Naive B cell (primary cell): ENCODE results near the gene CCR1. TPM values are rescaled to one million over a fixed set of nuclear protein-coding genes. Genes with fewer than 3 reads are reported as not detected.
A peak's percentile ranks its signal among the peaks of the same experiment; 100 is the strongest.

Source experiments
- ATAC-seq, 2 donors: fragments of 150-1000 bp; cut with Tn5 transposase; 2 replicates each; pipeline ENCODE4 v1.10.0; 2021; ENCODE audit warnings: low read depth in 2 of 2, mild to moderate bottlenecking in 2 of 2, moderate library complexity in 2 of 2
- DNase-seq: peaks from one replicate; pipeline ENCODE4 v3.0.0; 2022
- H3K27ac Mint-ChIP-seq, 6 donors: one replicate each; pipeline ENCODE4 v1.8.0; 2020 to 2022; ENCODE audit warnings: mild to moderate bottlenecking in 6 of 6, mixed read lengths in 6 of 6, moderate library complexity in 5 of 6, inconsistent platforms in 2 of 6
- H3K27me3 Mint-ChIP-seq, 3 donors: one replicate each; pipeline ENCODE4 v1.8.0; 2021 to 2022; ENCODE audit warnings: mixed read lengths in 3 of 3, mild to moderate bottlenecking in 1 of 3
- H3K36me3 Mint-ChIP-seq, 2 donors: one replicate each; pipeline ENCODE4 v1.8.0; 2020 to 2022; ENCODE audit warnings: mixed read lengths in 2 of 2, inconsistent platforms in 1 of 2, mild to moderate bottlenecking in 1 of 2
- H3K4me1 Mint-ChIP-seq, 3 donors: one replicate each; pipeline ENCODE4 v1.8.0; 2020 to 2022; ENCODE audit warnings: mixed read lengths in 3 of 3, inconsistent platforms in 1 of 3, mild to moderate bottlenecking in 1 of 3, moderate library complexity in 1 of 3
- H3K4me3 Mint-ChIP-seq, 8 donors: one replicate each; pipeline ENCODE4 v1.8.0; 2020 to 2022; ENCODE audit warnings: mild to moderate bottlenecking in 8 of 8, mixed read lengths in 8 of 8, moderate library complexity in 8 of 8, inconsistent platforms in 2 of 8
- H3K9me3 Mint-ChIP-seq, 7 donors: one replicate each; pipeline ENCODE4 v1.8.0; 2020 to 2022; ENCODE audit warnings: mixed read lengths in 7 of 7, mild to moderate bottlenecking in 5 of 7, inconsistent platforms in 2 of 7, moderate library complexity in 1 of 7
- polyA plus RNA-seq, 6 donors: library from polyadenylated mRNA; unstranded; fragments of 300-500 nt; fragmentation: Illumina TruSeq; gene quantifications; one replicate each; pipeline ENCODE4 v1.2.3, GENCODE V29; 2021; ENCODE audit warnings: low read depth in 6 of 6

Gene CCR1
- polyA plus RNA-seq, 6 donors from 2014 or later: 0.09 to 0.93 (median 0.35) TPM

DNA sequence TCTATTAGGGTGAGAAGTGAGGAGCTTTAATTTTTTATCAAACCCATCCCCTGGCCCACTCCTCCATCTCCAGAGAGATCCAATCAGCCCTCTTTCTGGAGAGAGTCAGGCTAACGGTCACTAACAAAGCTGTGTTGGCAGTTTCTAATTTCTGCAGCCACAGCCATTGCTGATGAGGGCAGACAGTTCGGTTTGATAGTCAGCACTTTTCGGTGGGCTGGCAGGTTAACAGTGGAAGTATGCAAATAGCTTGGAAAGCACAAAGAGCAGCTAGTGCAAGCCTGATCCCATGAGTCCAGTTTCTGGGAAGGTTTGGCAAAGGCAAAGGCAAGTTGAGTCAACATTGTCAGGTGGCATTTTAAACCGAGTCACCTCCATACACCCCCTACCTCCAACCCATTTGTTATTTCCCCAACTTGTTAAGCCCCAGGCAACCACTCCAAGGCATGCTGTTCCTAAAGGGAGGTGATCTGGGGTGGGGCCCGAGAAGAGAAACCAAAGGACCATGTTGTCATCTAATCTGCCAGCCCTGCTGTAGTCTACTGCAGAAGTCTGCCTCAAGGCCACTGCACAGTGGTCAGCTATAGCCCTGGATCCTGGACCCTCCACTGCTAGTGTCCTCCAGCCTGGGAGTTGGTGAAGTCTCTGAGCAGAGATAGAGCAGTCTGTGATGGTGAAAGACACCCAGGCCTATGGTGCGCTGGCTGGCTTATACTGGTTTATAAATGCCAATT is 1.7 kb downstream of the CCR1 start:
- H3K36me3 Mint-ChIP-seq: no peaks in the 10 kb centered on the region
- H3K27me3 Mint-ChIP-seq: no peaks in the 10 kb centered on the region
- H3K4me1 Mint-ChIP-seq: peaks cover 11 to 29% (median 16%) of the 10 kb centered on the region in 3 donors
- H3K27ac Mint-ChIP-seq: no peak overlapping the region
- peak overlapping the region in 1 of 8 donors; percentile 10 for H3K4me3 Mint-ChIP-seq
- DNase-seq (no peak), ATAC-seq (no peak)
- no peaks in the 10 kb centered on the region for H3K9me3 Mint-ChIP-seq

- ATAC-seq (no peak), DNase-seq (no peak)
- peaks cover 11 to 29% (median 19%) of the 10 kb centered on the region in 3 donors for H3K4me1 Mint-ChIP-seq
- no peaks in the 10 kb centered on the region for H3K36me3 Mint-ChIP-seq
- H3K9me3 Mint-ChIP-seq: no peaks in the 10 kb centered on the region
- H3K27ac Mint-ChIP-seq: no peak overlapping the region
- H3K27me3 Mint-ChIP-seq: no peaks in the 10 kb centered on the region
- H3K4me3 Mint-ChIP-seq: no peak overlapping the region
Observed at GRCh38 chr3:46205286-46205960, 2.7 kb downstream of the CCR1 start.

DNA sequence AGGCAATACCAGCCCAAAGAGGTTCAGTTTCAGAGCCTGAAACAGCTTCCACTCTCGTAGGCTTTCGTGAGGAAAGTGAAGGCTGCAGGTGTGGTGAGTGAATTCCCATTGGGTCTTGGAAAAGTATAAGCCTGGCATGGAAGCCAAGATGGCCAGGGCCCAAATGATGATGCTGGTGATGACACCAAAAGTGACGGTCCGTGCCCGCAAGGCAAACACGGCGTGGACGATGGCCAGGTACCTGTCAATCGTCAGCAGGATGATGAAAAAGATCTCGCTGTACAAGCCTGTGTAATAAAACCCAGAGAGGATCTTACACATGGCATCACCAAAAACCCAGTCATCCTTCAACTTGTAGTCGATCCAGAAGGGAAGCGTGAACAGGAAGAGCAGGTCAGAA is 4.4 kb downstream of the CCR1 start:
- Mint-ChIP-seq H3K27ac (no peak overlapping the region), H3K9me3 (no peaks in the 10 kb centered on the region), H3K36me3 (no peaks in the 10 kb centered on the region), H3K4me3 (no peak overlapping the region), H3K4me1 (peaks cover 10 to 19% (median 15%) of the 10 kb centered on the region in 3 donors), H3K27me3 (no peaks in the 10 kb centered on the region)
- no peak for DNase-seq
- ATAC-seq: no peak

- no peak for DNase-seq
- Mint-ChIP-seq H3K4me3 (no peak overlapping the region), H3K27me3 (no peaks in the 10 kb centered on the region), H3K4me1 (peaks cover 0 to 7% (median 5%) of the 10 kb centered on the region in 3 donors), H3K36me3 (no peaks in the 10 kb centered on the region), H3K9me3 (no peaks in the 10 kb centered on the region), H3K27ac (peak overlapping the region in 1 of 6 donors; percentile 66)
- no peak for ATAC-seq
Observed at GRCh38 chr3:46202535-46202934, 5.6 kb downstream of the CCR1 start.

GRCh38 chr3:46200790-46201189 is 7.3 kb downstream of the CCR1 start:
- H3K27me3 Mint-ChIP-seq: no peaks in the 10 kb centered on the region
- H3K4me3 Mint-ChIP-seq: no peak overlapping the region
- no peak overlapping the region for H3K27ac Mint-ChIP-seq
- no peaks in the 10 kb centered on the region for H3K36me3 Mint-ChIP-seq
- no peaks in the 10 kb centered on the region for H3K9me3 Mint-ChIP-seq
- ATAC-seq (no peak), DNase-seq (no peak)
- H3K4me1 Mint-ChIP-seq: peaks cover 0 to 5% (median 0%) of the 10 kb centered on the region in 3 donors

- no peak overlapping the region for H3K27ac Mint-ChIP-seq
- H3K9me3 Mint-ChIP-seq: peaks cover 0 to 2% (median 0%) of the 10 kb centered on the region in 7 donors
- H3K36me3 Mint-ChIP-seq: peaks cover 0 to under 1% of the 10 kb centered on the region in 2 donors
- ATAC-seq (no peak), DNase-seq (no peak)
- no peak overlapping the region for H3K4me3 Mint-ChIP-seq
- H3K27me3 Mint-ChIP-seq: no peaks in the 10 kb centered on the region
- peaks cover 0 to 5% (median 0%) of the 10 kb centered on the region in 3 donors for H3K4me1 Mint-ChIP-seq
Observed at GRCh38 chr3:46200211-46200610, 7.9 kb downstream of the CCR1 start.

- Mint-ChIP-seq H3K36me3 (peaks cover 4 to 27% of the 10 kb centered on the region in 2 donors), H3K27ac (no peak overlapping the region)
- no peak for ATAC-seq
Observed at GRCh38 chr3:46196261-46196957, 11.7 kb downstream of the CCR1 start.

GRCh38 chr3:46194868-46195553 is 13.1 kb downstream of the CCR1 start:
- ATAC-seq: no peak

More at GRCh38 chr3:46196261-46196957, 11.7 kb downstream of the CCR1 start:
- Mint-ChIP-seq H3K4me1 (peaks cover 3 to 7% (median 6%) of the 10 kb centered on the region in 3 donors), H3K9me3 (peaks cover 6 to 30% (median 20%) of the 10 kb centered on the region in 7 donors), H3K27me3 (no peaks in the 10 kb centered on the region), H3K4me3 (no peak overlapping the region)
- DNase-seq: no peak

DNA sequence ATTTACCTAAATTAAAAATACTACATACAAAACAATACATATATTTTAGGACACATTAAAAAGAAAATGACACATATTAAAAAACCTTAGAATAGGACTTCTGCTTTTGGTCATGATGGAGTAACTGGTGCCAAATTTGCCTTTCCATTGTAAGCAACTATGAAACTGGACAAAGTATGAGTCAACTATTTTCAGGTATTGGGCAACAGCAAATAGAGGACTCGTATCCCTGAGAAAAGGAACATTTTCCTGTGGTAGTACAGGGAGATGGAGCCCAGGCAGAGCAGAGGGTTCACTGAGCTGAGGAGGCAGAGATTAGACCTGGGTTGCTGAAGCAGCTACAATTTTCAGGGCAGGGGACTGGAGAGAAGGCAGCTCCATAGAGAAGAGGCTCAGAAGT is 14.7 kb downstream of the CCR1 start:
- peaks cover 2 to 13% (median 7%) of the 10 kb centered on the region in 3 donors for H3K4me1 Mint-ChIP-seq
- no peak for DNase-seq
- peaks cover 6 to 30% (median 20%) of the 10 kb centered on the region in 7 donors for H3K9me3 Mint-ChIP-seq
- peaks cover 4 to 27% of the 10 kb centered on the region in 2 donors for H3K36me3 Mint-ChIP-seq
- H3K27me3 Mint-ChIP-seq: no peaks in the 10 kb centered on the region
- no peak for ATAC-seq
- H3K4me3 Mint-ChIP-seq: no peak overlapping the region
- H3K27ac Mint-ChIP-seq: no peak overlapping the region

More at GRCh38 chr3:46194868-46195553, 13.1 kb downstream of the CCR1 start:
- Mint-ChIP-seq H3K36me3 (peaks cover 4 to 27% of the 10 kb centered on the region in 2 donors), H3K4me3 (no peak overlapping the region), H3K4me1 (peaks cover 2 to 13% (median 7%) of the 10 kb centered on the region in 3 donors), H3K27me3 (no peaks in the 10 kb centered on the region), H3K9me3 (peaks cover 6 to 30% (median 20%) of the 10 kb centered on the region in 7 donors), H3K27ac (peak overlapping the region in 1 of 6 donors; percentile 82)
- DNase-seq: no peak

- no peak overlapping the region for H3K4me3 Mint-ChIP-seq
Observed at GRCh38 chr3:46192939-46193338, 15.2 kb downstream of the CCR1 start.

GRCh38 chr3:46191730-46192129 is 16.4 kb downstream of the CCR1 start:
- DNase-seq (no peak), ATAC-seq (no peak)
- Mint-ChIP-seq H3K4me3 (no peak overlapping the region), H3K9me3 (peaks cover 6 to 30% (median 20%) of the 10 kb centered on the region in 7 donors), H3K4me1 (peaks cover 19 to 30% (median 23%) of the 10 kb centered on the region in 3 donors), H3K27me3 (no peaks in the 10 kb centered on the region), H3K27ac (no peak overlapping the region), H3K36me3 (peaks cover 4 to 27% of the 10 kb centered on the region in 2 donors)

More at GRCh38 chr3:46192939-46193338, 15.2 kb downstream of the CCR1 start:
- ATAC-seq (no peak), DNase-seq (no peak)
- Mint-ChIP-seq H3K36me3 (peaks cover 4 to 27% of the 10 kb centered on the region in 2 donors), H3K27ac (no peak overlapping the region), H3K27me3 (no peaks in the 10 kb centered on the region), H3K9me3 (peaks cover 6 to 30% (median 20%) of the 10 kb centered on the region in 7 donors), H3K4me1 (peaks cover 7 to 18% (median 11%) of the 10 kb centered on the region in 3 donors)

- peaks cover 0 to 12% of the 10 kb centered on the region in 2 donors for H3K36me3 Mint-ChIP-seq
- H3K9me3 Mint-ChIP-seq: peaks cover 3 to 13% (median 10%) of the 10 kb centered on the region in 7 donors
- H3K27me3 Mint-ChIP-seq: no peaks in the 10 kb centered on the region
Observed at GRCh38 chr3:46188708-46189107, 19.4 kb downstream of the CCR1 start.

GRCh38 chr3:46187876-46188275 is 20.2 kb downstream of the CCR1 start:
- DNase-seq: no peak
- Mint-ChIP-seq H3K27ac (peak overlapping the region in 2 of 6 donors; percentile 66 to 80), H3K36me3 (peaks cover 0 to 4% of the 10 kb centered on the region in 2 donors), H3K4me3 (peak overlapping the region in 5 of 8 donors; percentile 1 to 26 (median 5)), H3K4me1 (peaks cover 34 to 51% (median 50%) of the 10 kb centered on the region in 3 donors), H3K9me3 (peaks cover 0 to 5% (median 2%) of the 10 kb centered on the region in 7 donors), H3K27me3 (no peaks in the 10 kb centered on the region)
- no peak for ATAC-seq

More at GRCh38 chr3:46188708-46189107, 19.4 kb downstream of the CCR1 start:
- Mint-ChIP-seq H3K4me3 (no peak overlapping the region), H3K4me1 (peaks cover 34 to 43% (median 42%) of the 10 kb centered on the region in 3 donors), H3K27ac (no peak overlapping the region)
- ATAC-seq (no peak), DNase-seq (no peak)
